Activated T-helper 9 cell treated with anti-CD3 and anti-CD28 coated beads, Interleukin-2, amount 50 U/mL, for 16 hours (primary cell): ENCODE measurements around the gene MATCAP1.

Source experiments
- DNase-seq: peaks from one replicate; pipeline ENCODE4 v3.0.0-alpha.2; 2020; ENCODE audit warnings: low read depth

The MATCAP1 gene

GRCh38 chr16:67156143-67156844 is 27.5 kb downstream of the MATCAP1 start:
- DNase-seq: no peak

GRCh38 chr16:67155295-67156142 is 28.2 kb downstream of the MATCAP1 start:
- peak; percentile 76 for DNase-seq

GRCh38 chr16:67154578-67155294 is 29.0 kb downstream of the MATCAP1 start:
- no peak for DNase-seq

GRCh38 chr16:67151431-67152097 is 32.2 kb downstream of the MATCAP1 start:
- DNase-seq: no peak

- no peak for DNase-seq
Observed at GRCh38 chr16:67150833-67151396, 32.8 kb downstream of the MATCAP1 start, which contains the start of gene B3GNT9. B3GNT9 (minus strand) TSS chr16:67150998; CDS start chr16:67150485, 513 bp downstream.

GRCh38 chr16:67150047-67150832 is 33.5 kb downstream of the MATCAP1 start:
- DNase-seq: peak; percentile 49

- DNase-seq: no peak
Observed at GRCh38 chr16:67149276-67150046, 34.3 kb downstream of the MATCAP1 start.

- DNase-seq: no peak
Observed at GRCh38 chr16:67148656-67149275, 35.0 kb downstream of the MATCAP1 start.

- no peak for DNase-seq
Observed at GRCh38 chr16:67148221-67148620, 35.5 kb downstream of the MATCAP1 start.

GRCh38 chr16:67147437-67148140 is 36.2 kb downstream of the MATCAP1 start:
- DNase-seq: no peak

GRCh38 chr16:67146523-67147357 is 37.0 kb downstream of the MATCAP1 start:
- no peak for DNase-seq

GRCh38 chr16:67145746-67146145 is 38.0 kb downstream of the MATCAP1 start:
- no peak for DNase-seq

GRCh38 chr16:67144943-67145342 is 38.8 kb downstream of the MATCAP1 start:
- DNase-seq: no peak

GRCh38 chr16:67142342-67142741 is 41.4 kb downstream of the MATCAP1 start:
- no peak for DNase-seq

GRCh38 chr16:67141391-67141790 is 42.4 kb downstream of the MATCAP1 start:
- DNase-seq: no peak

- no peak for DNase-seq
Observed at GRCh38 chr16:67137605-67138004, 46.2 kb downstream of the MATCAP1 start.

- no peak for DNase-seq
Observed at GRCh38 chr16:67129422-67129821, 54.3 kb downstream of the MATCAP1 start.

- no peak for DNase-seq
Observed at GRCh38 chr16:67128887-67129286, 54.9 kb downstream of the MATCAP1 start.
